ENCODE results near the gene BACH2. TPM values are rescaled to one million over a fixed set of nuclear protein-coding genes. Genes with fewer than 3 reads are reported as not detected.

Gene BACH2
- total RNA-seq, 1 experiment from 2014 or later, result 3.3 TPM

DNA sequence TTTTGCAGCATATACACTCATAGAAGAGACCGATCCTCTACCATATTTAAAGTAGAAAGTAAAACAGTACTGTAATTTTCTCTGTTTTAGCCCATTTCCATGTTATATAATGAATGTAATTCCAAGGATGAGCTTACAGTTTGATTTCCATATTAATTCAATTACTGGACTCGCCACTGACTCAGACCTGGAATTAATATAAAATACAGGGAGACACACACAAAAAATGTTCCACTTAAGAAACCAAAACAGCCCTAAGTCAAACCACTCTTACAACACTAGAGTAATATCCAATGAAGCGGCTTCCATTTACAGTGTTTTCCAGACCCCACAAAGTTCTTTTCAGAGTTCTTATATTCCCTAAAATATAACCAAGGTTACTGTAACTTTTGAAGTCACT lies 110.6 kb downstream of the BACH2 start (continued):
- no peak for TF ChIP-seq CTCF (IDR thresholded peaks at IDR 0.05 in 2 of 3, conservative IDR thresholded peaks at IDR 0.05 in 1 of 3; ENCODE audit: borderline replicate concordance in 1 of 3, insufficient read depth in 1 of 3, low read depth in 2 of 3, low read length in 2 of 3)
- TF ChIP-seq ZBTB33 (IDR thresholded peaks at IDR 0.05; ENCODE audit: extremely low read depth, insufficient replicate concordance, low read length), result no peak

DNA sequence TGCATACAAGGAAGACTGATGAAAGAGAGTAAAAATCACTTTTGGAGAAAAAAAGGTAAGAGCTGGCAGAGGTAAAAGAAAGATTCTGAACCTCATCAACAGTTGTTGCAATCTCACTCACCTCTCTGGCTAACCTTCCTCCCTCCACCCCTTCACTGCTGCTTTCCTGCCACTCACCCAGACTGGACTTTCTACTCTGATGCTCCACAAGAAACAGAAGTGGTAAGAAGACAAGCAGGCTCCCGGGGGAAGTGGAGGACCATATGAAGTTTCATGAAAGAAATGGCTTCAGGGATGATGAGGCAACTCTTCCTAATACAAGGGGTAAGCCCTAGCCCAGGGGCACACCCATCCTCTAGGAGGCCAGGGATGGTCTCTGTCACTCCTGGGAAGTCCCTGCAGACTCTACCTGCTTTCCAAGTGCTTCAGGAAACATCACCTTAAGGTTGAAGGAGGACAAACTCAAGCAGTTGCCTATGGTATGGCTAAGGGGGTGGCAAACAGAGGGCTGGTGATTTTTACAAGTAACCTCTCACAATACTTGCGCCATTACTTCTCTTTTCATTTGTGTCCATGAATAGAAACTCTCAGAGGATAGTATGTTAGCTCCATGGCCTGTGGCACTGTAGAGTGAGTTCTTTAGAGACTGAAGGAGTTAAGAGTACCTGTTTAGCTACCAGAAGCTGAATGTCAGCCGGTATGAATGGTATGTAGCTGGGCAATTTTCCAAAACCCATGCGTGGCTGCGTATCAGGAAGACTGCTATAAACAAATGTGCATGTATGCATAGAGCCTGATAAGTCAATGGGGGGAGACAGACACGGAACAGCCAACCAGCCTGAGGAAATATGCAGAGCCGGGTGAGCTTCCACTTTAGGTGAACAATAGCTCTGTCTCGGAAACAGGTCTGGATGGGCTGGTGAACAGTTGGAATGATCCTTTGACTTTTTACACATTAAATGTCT lies 112.0 kb downstream of the BACH2 start:
- ATAC-seq, result peak; percentile 71
- RAD21 ChIA-PET (ENCODE audit: low non-redundant PET in 1 of 2, low total read pairs in 2 of 2, uncharacterized antibody in 2 of 2, unreplicated experiment in 2 of 2), result no interaction called here
- TF ChIP-seq JUND (IDR thresholded peaks at IDR 0.05) (no peak), MAX (IDR thresholded peaks at IDR 0.05) (no peak), ZBTB33 (IDR thresholded peaks at IDR 0.05; ENCODE audit: extremely low read depth, insufficient replicate concordance, low read length) (no peak), CTCF (IDR thresholded peaks at IDR 0.05 in 2 of 3, conservative IDR thresholded peaks at IDR 0.05 in 1 of 3; ENCODE audit: borderline replicate concordance in 1 of 3, insufficient read depth in 1 of 3, low read depth in 2 of 3, low read length in 2 of 3) (no peak), FOSL1 (IDR thresholded peaks at IDR 0.05; ENCODE audit: low read depth) (no peak), ATF3 (IDR thresholded peaks at IDR 0.05) (no peak), CEBPB (IDR thresholded peaks at IDR 0.05; ENCODE audit: low read depth) (no peak)

More for the DNA sequence above, 112.0 kb downstream of the BACH2 start:
- H3K9ac ChIP-seq (ENCODE audit: low read length), result peak overlapping the region; percentile 17; the same call in 1 of the 2 replicates
- DNase-seq (ENCODE audit: low read depth, low spot score), result peak; percentile 15
- H3K4me2 ChIP-seq (ENCODE audit: low read length), result peak overlapping the region; percentile 62
- H3K79me2 ChIP-seq (ENCODE audit: insufficient read depth, low read length), result no peaks in the 10 kb centered on the region
- ChIA-PET CTCF (interaction anchor here (1.3 kb wide), 1 partner anchor 8 kb away, joined by 3 read pairs; no protein-coding TSS in a partner anchor), POLR2A (no interaction called here)
- no peaks in the 10 kb centered on the region for H3K9me3 ChIP-seq (ENCODE audit: control insufficient read depth in 1 of 2, insufficient read depth in 1 of 2, low read depth in 1 of 2, low read length in 2 of 2)
- no peaks in the 10 kb centered on the region for H4K20me1 ChIP-seq (ENCODE audit: insufficient read depth)
- no TSS peak for BruUV-seq (replicated peaks)
- H3K4me3 ChIP-seq (replicated peaks in 1 of 2; ENCODE audit: low read depth in 1 of 2, low read length in 2 of 2), result peak overlapping the region in 1 of 2 experiments; percentile 18; a peak in 1 of 4 replicates
- no peaks in the 10 kb centered on the region for H3K9me2 ChIP-seq (ENCODE audit: insufficient read depth)
- no peaks in the 10 kb centered on the region for H3K27me3 ChIP-seq (ENCODE audit: insufficient read depth, low read length)
- intact Hi-C loops (cut with micrococcal nuclease), result no loop called here
- H3K27ac ChIP-seq (ENCODE audit: low read depth, low read length), result no peak overlapping the region
- no peaks in the 10 kb centered on the region for H3K36me3 ChIP-seq (ENCODE audit: control insufficient read depth in 1 of 2, insufficient read depth in 2 of 2, low read length in 2 of 2)
- H2AFZ ChIP-seq (ENCODE audit: low read depth, low read length, poor library complexity, severe bottlenecking), result peak overlapping the region; percentile 55
- peaks cover 7 to 18% of the 10 kb centered on the region in 2 experiments for H3K4me1 ChIP-seq (ENCODE audit: control insufficient read depth in 1 of 2, insufficient read depth in 2 of 2, low read length in 2 of 2)

All from HCT116 (cell line).